ENCODE results near the gene MPPED2. TPM values are rescaled to one million over a fixed set of nuclear protein-coding genes. Genes with fewer than 3 reads are reported as not detected.

The MPPED2 gene
- total RNA-seq, 1 donor from 2014 or later: 1.6 TPM

DNA sequence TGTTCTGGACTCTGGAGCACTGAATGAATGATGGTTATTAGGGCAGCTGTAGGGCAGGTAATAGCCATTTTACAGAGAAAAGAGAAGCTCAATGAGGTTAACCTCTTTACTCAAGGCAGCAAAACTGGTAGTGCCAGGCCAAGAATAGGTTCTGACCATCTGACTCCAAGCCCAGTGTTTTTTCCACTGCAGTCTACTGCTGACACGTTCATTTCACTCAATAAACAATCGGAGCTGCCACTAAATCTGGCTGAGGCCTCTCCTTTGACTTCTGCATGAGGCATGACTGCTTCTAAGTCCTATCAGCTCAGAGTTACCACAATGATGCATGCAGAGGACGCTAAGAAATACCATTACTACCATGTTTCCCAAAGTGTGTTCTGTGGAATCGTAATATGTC, 145.6 kb downstream of the MPPED2 start:
- H3K4me1 Mint-ChIP-seq (ENCODE audit: low read depth, unreplicated experiment): peaks cover 9% of the 10 kb centered on the region

DNA sequence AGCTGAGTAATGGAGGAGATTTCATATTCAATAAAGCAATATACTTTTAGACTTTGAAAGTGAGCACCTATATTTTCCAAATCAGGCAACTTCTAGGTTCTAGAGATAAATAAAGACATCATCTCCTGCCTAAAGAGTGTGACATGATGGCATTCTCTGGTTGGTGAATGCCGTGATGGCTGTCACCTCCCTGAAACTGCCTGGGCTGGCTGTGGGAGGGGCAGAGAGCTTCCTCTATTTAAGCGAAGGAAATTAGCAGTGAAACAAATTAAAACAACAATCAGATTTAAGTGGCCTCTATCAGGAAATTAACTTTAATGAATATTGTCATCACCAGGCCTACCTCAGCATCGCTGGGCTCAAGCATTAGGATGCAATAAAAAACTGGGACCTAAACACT, 149.4 kb downstream of the MPPED2 start:
- Histone ChIP-seq H3K79me2 (ENCODE audit: insufficient read depth, low read length) (no peaks in the 10 kb centered on the region), H3K36me3 (ENCODE audit: insufficient read depth, low read length) (no peaks in the 10 kb centered on the region), H3K27me3 (ENCODE audit: insufficient read depth, low read length) (no peaks in the 10 kb centered on the region), H3K4me1 (ENCODE audit: insufficient read depth, low read length) (no peaks in the 10 kb centered on the region), H4K20me1 (ENCODE audit: insufficient read depth, low read length) (no peaks in the 10 kb centered on the region), H3K27ac (ENCODE audit: low read depth, low read length) (no peak overlapping the region), H3K4me2 (ENCODE audit: low read length) (no peak overlapping the region), H2AFZ (ENCODE audit: low read depth, low read length) (no peak overlapping the region), H3K4me3 (ENCODE audit: insufficient read depth, low read depth, low read length) (no peak overlapping the region), H3K9ac (ENCODE audit: low read length) (no peak overlapping the region), H3K9me3 (ENCODE audit: insufficient read depth, low read depth, low read length) (no peaks in the 10 kb centered on the region)
- Mint-ChIP-seq H3K4me3 (ENCODE audit: unreplicated experiment) (no peak overlapping the region), H3K27me3 (ENCODE audit: low read depth, unreplicated experiment) (peaks cover 2% of the 10 kb centered on the region), H3K4me1 (ENCODE audit: low read depth, unreplicated experiment) (peaks cover 7% of the 10 kb centered on the region), H3K9me3 (ENCODE audit: unreplicated experiment) (no peaks in the 10 kb centered on the region), H3K27ac (ENCODE audit: unreplicated experiment) (no peak overlapping the region), H3K36me3 (ENCODE audit: low read depth, unreplicated experiment) (no peaks in the 10 kb centered on the region)
- DNase-seq (ENCODE audit: low read depth) (no peak), FAIRE-seq (no peak)
- TF ChIP-seq CTCF (IDR thresholded peaks at IDR 0.05; ENCODE audit: insufficient read depth, low read depth, low read length) (no peak), EZH2 (IDR thresholded peaks at IDR 0.05; ENCODE audit: insufficient read depth, low read length) (no peak)

More for the DNA sequence above, 145.6 kb downstream of the MPPED2 start:
- no peak for FAIRE-seq
- Histone ChIP-seq H2AFZ (ENCODE audit: low read depth, low read length) (no peak overlapping the region), H3K27me3 (ENCODE audit: insufficient read depth, low read length) (no peaks in the 10 kb centered on the region), H3K4me1 (ENCODE audit: insufficient read depth, low read length) (no peaks in the 10 kb centered on the region), H3K4me3 (ENCODE audit: insufficient read depth, low read depth, low read length) (no peak overlapping the region), H3K27ac (ENCODE audit: low read depth, low read length) (no peak overlapping the region), H3K9me3 (ENCODE audit: insufficient read depth, low read depth, low read length) (no peaks in the 10 kb centered on the region), H3K4me2 (ENCODE audit: low read length) (no peak overlapping the region), H3K79me2 (ENCODE audit: insufficient read depth, low read length) (no peaks in the 10 kb centered on the region), H3K36me3 (ENCODE audit: insufficient read depth, low read length) (no peaks in the 10 kb centered on the region), H4K20me1 (ENCODE audit: insufficient read depth, low read length) (no peaks in the 10 kb centered on the region), H3K9ac (ENCODE audit: low read length) (no peak overlapping the region)
- Mint-ChIP-seq H3K27me3 (ENCODE audit: low read depth, unreplicated experiment) (peaks cover 2% of the 10 kb centered on the region), H3K4me3 (ENCODE audit: unreplicated experiment) (no peak overlapping the region), H3K9me3 (ENCODE audit: unreplicated experiment) (no peaks in the 10 kb centered on the region), H3K36me3 (ENCODE audit: low read depth, unreplicated experiment) (no peaks in the 10 kb centered on the region), H3K27ac (ENCODE audit: unreplicated experiment) (no peak overlapping the region)
- TF ChIP-seq EZH2 (IDR thresholded peaks at IDR 0.05; ENCODE audit: insufficient read depth, low read length) (no peak), CTCF (IDR thresholded peaks at IDR 0.05; ENCODE audit: insufficient read depth, low read depth, low read length) (no peak)
- no peak for DNase-seq (ENCODE audit: low read depth)

- Mint-ChIP-seq H3K4me3 (ENCODE audit: unreplicated experiment) (no peak overlapping the region), H3K27ac (ENCODE audit: unreplicated experiment) (no peak overlapping the region), H3K27me3 (ENCODE audit: low read depth, unreplicated experiment) (no peaks in the 10 kb centered on the region), H3K4me1 (ENCODE audit: low read depth, unreplicated experiment) (peaks cover 7% of the 10 kb centered on the region), H3K36me3 (ENCODE audit: low read depth, unreplicated experiment) (no peaks in the 10 kb centered on the region), H3K9me3 (ENCODE audit: unreplicated experiment) (no peaks in the 10 kb centered on the region)
- Histone ChIP-seq H3K4me3 (ENCODE audit: insufficient read depth, low read depth, low read length) (no peak overlapping the region), H3K9ac (ENCODE audit: low read length) (no peak overlapping the region), H3K4me1 (ENCODE audit: insufficient read depth, low read length) (no peaks in the 10 kb centered on the region), H3K27ac (ENCODE audit: low read depth, low read length) (no peak overlapping the region), H4K20me1 (ENCODE audit: insufficient read depth, low read length) (no peaks in the 10 kb centered on the region), H3K27me3 (ENCODE audit: insufficient read depth, low read length) (no peaks in the 10 kb centered on the region), H2AFZ (ENCODE audit: low read depth, low read length) (no peak overlapping the region), H3K9me3 (ENCODE audit: insufficient read depth, low read depth, low read length) (no peaks in the 10 kb centered on the region), H3K4me2 (ENCODE audit: low read length) (no peak overlapping the region), H3K79me2 (ENCODE audit: insufficient read depth, low read length) (no peaks in the 10 kb centered on the region), H3K36me3 (ENCODE audit: insufficient read depth, low read length) (no peaks in the 10 kb centered on the region)
- no peak for FAIRE-seq
- no peak for DNase-seq (ENCODE audit: low read depth)
- TF ChIP-seq EZH2 (IDR thresholded peaks at IDR 0.05; ENCODE audit: insufficient read depth, low read length) (no peak), CTCF (IDR thresholded peaks at IDR 0.05; ENCODE audit: insufficient read depth, low read depth, low read length) (no peak)
Observed at GRCh38 chr11:30435488-30435887, 150.7 kb downstream of the MPPED2 start.
